Measurements from ENCODE around the gene EXOSC7.

EXOSC7 gene

GRCh38 chr3:44996556-44996969, 20.5 kb downstream of the EXOSC7 start:
- TF ChIP-seq, protein P1, sequence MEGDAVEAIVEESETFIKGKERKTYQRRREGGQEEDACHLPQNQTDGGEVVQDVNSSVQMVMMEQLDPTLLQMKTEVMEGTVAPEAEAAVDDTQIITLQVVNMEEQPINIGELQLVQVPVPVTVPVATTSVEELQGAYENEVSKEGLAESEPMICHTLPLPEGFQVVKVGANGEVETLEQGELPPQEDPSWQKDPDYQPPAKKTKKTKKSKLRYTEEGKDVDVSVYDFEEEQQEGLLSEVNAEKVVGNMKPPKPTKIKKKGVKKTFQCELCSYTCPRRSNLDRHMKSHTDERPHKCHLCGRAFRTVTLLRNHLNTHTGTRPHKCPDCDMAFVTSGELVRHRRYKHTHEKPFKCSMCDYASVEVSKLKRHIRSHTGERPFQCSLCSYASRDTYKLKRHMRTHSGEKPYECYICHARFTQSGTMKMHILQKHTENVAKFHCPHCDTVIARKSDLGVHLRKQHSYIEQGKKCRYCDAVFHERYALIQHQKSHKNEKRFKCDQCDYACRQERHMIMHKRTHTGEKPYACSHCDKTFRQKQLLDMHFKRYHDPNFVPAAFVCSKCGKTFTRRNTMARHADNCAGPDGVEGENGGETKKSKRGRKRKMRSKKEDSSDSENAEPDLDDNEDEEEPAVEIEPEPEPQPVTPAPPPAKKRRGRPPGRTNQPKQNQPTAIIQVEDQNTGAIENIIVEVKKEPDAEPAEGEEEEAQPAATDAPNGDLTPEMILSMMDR (conservative IDR thresholded peaks at IDR 0.05; ENCODE audit: control insufficient read depth, insufficient read depth, low read depth, low read length): no peak
- no peak overlapping the region for H3K4me3 ChIP-seq (ENCODE audit: control insufficient read depth, low read depth, low read length)
- DNase-seq (ENCODE audit: low read depth): no peak

- DNase-seq (ENCODE audit: low read depth): no peak
- H3K4me3 ChIP-seq (ENCODE audit: control insufficient read depth, low read depth, low read length): no peak overlapping the region
- TF ChIP-seq, protein P1 (conservative IDR thresholded peaks at IDR 0.05; ENCODE audit: control insufficient read depth, insufficient read depth, low read depth, low read length): no peak
Measured at GRCh38 chr3:44999782-45000181, 23.7 kb downstream of the EXOSC7 start.

- TF ChIP-seq, protein P1 (conservative IDR thresholded peaks at IDR 0.05; ENCODE audit: control insufficient read depth, insufficient read depth, low read depth, low read length): no peak
- no peak for DNase-seq (ENCODE audit: low read depth)
- H3K4me3 ChIP-seq (ENCODE audit: control insufficient read depth, low read depth, low read length): no peak overlapping the region
Measured at GRCh38 chr3:45000823-45001222, 24.8 kb downstream of the EXOSC7 start.

- no peak for DNase-seq (ENCODE audit: low read depth)
- no peak overlapping the region for H3K4me3 ChIP-seq (ENCODE audit: control insufficient read depth, low read depth, low read length)
- TF ChIP-seq, protein P1 (conservative IDR thresholded peaks at IDR 0.05; ENCODE audit: control insufficient read depth, insufficient read depth, low read depth, low read length): peak; percentile 2
Measured at GRCh38 chr3:45001738-45002137, 25.7 kb downstream of the EXOSC7 start.

DNA sequence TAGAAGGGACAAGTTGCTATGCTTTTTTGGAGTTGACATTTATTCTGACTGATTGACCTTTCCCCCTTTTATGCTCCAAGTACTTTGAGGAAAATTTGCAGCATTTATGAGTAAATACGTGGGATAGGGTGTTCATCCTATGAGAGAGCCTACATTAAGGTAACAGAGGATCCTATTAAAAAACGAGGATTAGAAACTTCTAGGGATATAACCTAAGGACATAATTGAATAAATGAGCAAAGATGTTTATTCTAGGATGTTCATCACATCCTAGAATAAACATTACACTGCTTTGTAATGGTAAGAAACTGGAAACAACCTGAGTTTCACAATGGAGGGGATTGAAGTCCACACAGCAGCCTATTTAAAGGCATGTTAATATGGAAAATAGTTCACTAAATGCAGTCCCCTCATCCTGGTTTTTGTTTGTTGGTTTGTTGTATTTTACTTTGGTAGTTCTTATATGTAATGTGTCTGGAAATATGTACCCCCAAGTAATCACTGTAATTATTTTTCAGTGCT, 26.2 kb downstream of the EXOSC7 start:
- H3K4me3 ChIP-seq (ENCODE audit: control insufficient read depth, low read depth, low read length): no peak overlapping the region
- TF ChIP-seq, protein P1 (conservative IDR thresholded peaks at IDR 0.05; ENCODE audit: control insufficient read depth, insufficient read depth, low read depth, low read length): no peak
- DNase-seq (ENCODE audit: low read depth): no peak

DNA sequence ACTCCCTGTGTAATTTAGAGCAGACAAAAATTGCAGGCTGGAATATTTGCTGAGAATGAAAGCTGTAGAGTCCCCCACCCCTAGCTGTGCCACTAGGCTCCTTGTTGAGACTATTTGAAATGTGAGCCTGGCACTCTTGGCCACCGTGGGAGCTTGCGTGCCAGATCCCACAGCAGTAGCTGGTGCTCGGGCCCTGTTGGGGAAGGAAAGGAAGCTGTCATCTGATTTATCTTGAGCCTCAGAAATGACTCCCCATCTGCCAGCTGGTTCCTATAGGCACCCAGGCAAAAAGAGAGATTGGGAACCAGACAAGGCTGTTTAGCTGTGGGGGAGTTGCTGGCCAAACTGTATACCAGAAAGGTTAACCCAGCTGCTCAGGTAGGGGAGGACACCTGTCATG, 26.7 kb downstream of the EXOSC7 start:
- no peak overlapping the region for H3K4me3 ChIP-seq (ENCODE audit: control insufficient read depth, low read depth, low read length)
- no peak for DNase-seq (ENCODE audit: low read depth)
- TF ChIP-seq, protein P1 (conservative IDR thresholded peaks at IDR 0.05; ENCODE audit: control insufficient read depth, insufficient read depth, low read depth, low read length): no peak

GRCh38 chr3:45003406-45003805, 27.4 kb downstream of the EXOSC7 start:
- DNase-seq (ENCODE audit: low read depth): no peak
- TF ChIP-seq, protein P1 (conservative IDR thresholded peaks at IDR 0.05; ENCODE audit: control insufficient read depth, insufficient read depth, low read depth, low read length): no peak

More at GRCh38 chr3:45003406-45003805, 27.4 kb downstream of the EXOSC7 start:
- no peak overlapping the region for H3K4me3 ChIP-seq (ENCODE audit: control insufficient read depth, low read depth, low read length)
